Smooth muscle cell (in vitro differentiated cells): ENCODE measurements around the gene PPIA. TPM values are rescaled to one million over a fixed set of nuclear protein-coding genes. Genes with fewer than 3 reads are reported as not detected.

ENCODE experiments used
- DNase-seq: peaks from one replicate; lab custom pipeline; 2025; ENCODE audit not compliant: unreplicated experiment; lab: John Stamatoyannopoulos, UW
- H2AFZ ChIP-seq: fragments of 200-600 bp; sonication (generic); 2 replicates; pipeline ENCODE4 v1.6.0; 2016; ENCODE audit warnings: antibody characterized with exemption, low read depth, mild to moderate bottlenecking
- H3F3A ChIP-seq: fragments of 200-600 bp; sonication (generic); 2 replicates; pipeline ENCODE4 v1.6.0; 2017; ENCODE audit warnings: antibody characterized with exemption, low read depth
- H3K27ac ChIP-seq: fragments of 200-600 bp; sonication (generic); 2 replicates; pipeline ENCODE4 v1.5.1; 2016; ENCODE audit warnings: low read depth, mild to moderate bottlenecking
- H3K27me3 ChIP-seq: fragments of 200-600 bp; sonication (generic); 2 replicates; pipeline ENCODE4 v1.6.1; 2016; ENCODE audit warnings: low read depth, mild to moderate bottlenecking
- H3K36me3 ChIP-seq: fragments of 200-600 bp; sonication (generic); 2 replicates; pipeline ENCODE4 v1.5.1; 2016; ENCODE audit warnings: low read depth
- H3K4me1 ChIP-seq: fragments of 200-600 bp; sonication (generic); 2 replicates; pipeline ENCODE4 v1.5.1; 2016; ENCODE audit warnings: low read depth
- H3K4me2 ChIP-seq: fragments of 200-600 bp; sonication (generic); 2 replicates; pipeline ENCODE4 v1.6.0; 2016; ENCODE audit warnings: mild to moderate bottlenecking
- H3K4me3 ChIP-seq: fragments of 200-600 bp; sonication (generic); 2 replicates; pipeline ENCODE4 v1.5.1; 2016; ENCODE audit warnings: mild to moderate bottlenecking
- H3K79me2 ChIP-seq: fragments of 200-600 bp; sonication (generic); 2 replicates; pipeline ENCODE4 v1.6.0; 2016; ENCODE audit warnings: low read depth, mild to moderate bottlenecking
- H3K9ac ChIP-seq: fragments of 200-600 bp; sonication (generic); 2 replicates; pipeline ENCODE4 v1.6.0; 2016; ENCODE audit warnings: low read depth
- H3K9me3 ChIP-seq: fragments of 200-600 bp; sonication (generic); replicated peaks from 2 replicates; pipeline ENCODE4 v1.5.1; 2016; ENCODE audit warnings: low read depth
- H4K20me1 ChIP-seq: fragments of 200-600 bp; sonication (generic); 2 replicates; pipeline ENCODE4 v1.6.0; 2016; ENCODE audit warnings: low read depth
- CTCF ChIP-seq: fragments of 200-600 bp; sonication (generic); IDR thresholded peaks from 2 replicates; pipeline ENCODE4 v1.5.1; 2017; ENCODE audit warnings: borderline replicate concordance, mild to moderate bottlenecking, antibody characterized with exemption; ENCODE audit not compliant: insufficient read depth, poor library complexity, severe bottlenecking
- WGBS: methylation state at CpG from one replicate; pipeline ENCODE4 v1.1.7; 2016; ENCODE audit warnings: low lambda C conversion rate; 5-methylcytosine and 5-hydroxymethylcytosine counted together
- polyA plus RNA-seq: library from polyadenylated mRNA; unstranded; fragments of >200 nt; fragmentation: Nextera tagmentation; extraction: Ambion mirVana; gene quantifications from 2 replicates; pipeline ENCODE4 v1.2.1, GENCODE V29; 2016
- total RNA-seq: library from RNA; depleted of rRNA; stranded (reverse); fragments of >200 nt; gene quantifications from 2 replicates; pipeline ENCODE4 v1.2.3, GENCODE V29; 2014

The PPIA gene
- total and polyA plus RNA-seq, 2 experiments from 2014 or later, result 2,990 to 3,434 TPM

- Histone ChIP-seq H4K20me1 (peaks cover 52% of the 10 kb centered on the region), H3K4me1 (peaks cover under 1% of the 10 kb centered on the region), H2AFZ (no peak overlapping the region), H3K79me2 (peaks cover 41% of the 10 kb centered on the region), H3K36me3 (no peaks in the 10 kb centered on the region), H3K27me3 (no peaks in the 10 kb centered on the region), H3K4me3 (no peak overlapping the region), H3K9ac (no peak overlapping the region), H3F3A (no peaks in the 10 kb centered on the region), H3K27ac (no peak overlapping the region), H3K9me3 (no peaks in the 10 kb centered on the region), H3K4me2 (no peak overlapping the region)
- 96% methylated on average over 11 of the region's 11 CpGs for WGBS
- no peak for TF ChIP-seq CTCF
- DNase-seq, result no peak
These were observed 41.4 kb upstream of the PPIA start for GRCh38 chr7:44754802-44755697.

GRCh38 chr7:44755698-44756627, 40.5 kb upstream of the PPIA start:
- Histone ChIP-seq H3K36me3 (no peaks in the 10 kb centered on the region), H3K9ac (no peak overlapping the region), H3K4me2 (no peak overlapping the region), H4K20me1 (peaks cover 43% of the 10 kb centered on the region), H2AFZ (no peak overlapping the region), H3K79me2 (peaks cover 37% of the 10 kb centered on the region), H3K27me3 (no peaks in the 10 kb centered on the region), H3K4me1 (no peaks in the 10 kb centered on the region), H3F3A (no peaks in the 10 kb centered on the region), H3K27ac (no peak overlapping the region), H3K4me3 (no peak overlapping the region), H3K9me3 (no peaks in the 10 kb centered on the region)
- 81% methylated on average over 16 of the region's 17 CpGs for WGBS
- no peak for DNase-seq
- TF ChIP-seq CTCF, result no peak

- no peak overlapping the region for H2AFZ ChIP-seq
These were observed 39.6 kb upstream of the PPIA start for GRCh38 chr7:44756904-44757303.

More at GRCh38 chr7:44756904-44757303, 39.6 kb upstream of the PPIA start:
- WGBS, result 98% methylated on average over 12 of the region's 12 CpGs
- peaks cover 34% of the 10 kb centered on the region for H4K20me1 ChIP-seq
- H3K79me2 ChIP-seq, result peaks cover 32% of the 10 kb centered on the region
- H3F3A ChIP-seq, result no peaks in the 10 kb centered on the region
- no peaks in the 10 kb centered on the region for H3K9me3 ChIP-seq
- no peak overlapping the region for H3K4me3 ChIP-seq
- H3K27ac ChIP-seq, result no peak overlapping the region
- H3K27me3 ChIP-seq, result no peaks in the 10 kb centered on the region
- no peaks in the 10 kb centered on the region for H3K4me1 ChIP-seq
- DNase-seq, result no peak
- TF ChIP-seq CTCF, result no peak
- no peak overlapping the region for H3K4me2 ChIP-seq
- no peaks in the 10 kb centered on the region for H3K36me3 ChIP-seq
- H3K9ac ChIP-seq, result no peak overlapping the region
